Stimulated activated CD8-positive, alpha-beta memory T cell treated with anti-CD3 and anti-CD28 coated beads, Interleukin-4, amount 100 ng/mL, for 48 hours (primary cell): Measurements from ENCODE around the gene CCDC188.

Experiments used
- DNase-seq: peaks from one replicate; pipeline ENCODE4 v3.0.0-alpha.2; 2020

Gene CCDC188

DNA sequence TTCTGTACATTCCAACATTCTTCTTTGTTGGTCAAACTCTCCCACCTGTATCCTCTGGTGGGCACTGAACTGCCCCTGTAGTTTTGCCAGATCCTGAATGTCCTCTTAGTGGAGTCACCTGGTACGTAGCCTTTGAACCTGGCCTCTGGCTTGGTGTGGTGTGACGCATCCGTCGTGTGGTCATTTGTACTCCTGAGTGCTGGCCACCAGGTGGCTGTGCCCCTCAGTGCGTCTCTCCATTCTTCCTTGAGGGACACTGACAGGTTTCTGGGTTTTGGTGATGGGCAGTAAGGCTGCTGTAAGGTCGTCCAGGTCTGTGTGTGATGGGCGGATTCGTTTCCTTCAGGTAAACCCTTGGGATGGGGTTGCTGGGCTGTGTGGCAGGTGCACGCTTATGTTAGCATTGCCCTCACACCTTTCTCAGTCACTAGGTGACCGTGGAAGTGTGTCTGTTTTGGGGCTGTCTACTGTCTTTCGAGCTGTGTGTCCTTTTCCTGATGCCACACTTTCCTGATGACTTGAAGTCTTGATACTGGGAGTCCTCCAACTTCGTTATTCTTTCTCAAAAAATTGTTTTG is 48.6 kb downstream of the CCDC188 start:
- no peak for DNase-seq

DNA sequence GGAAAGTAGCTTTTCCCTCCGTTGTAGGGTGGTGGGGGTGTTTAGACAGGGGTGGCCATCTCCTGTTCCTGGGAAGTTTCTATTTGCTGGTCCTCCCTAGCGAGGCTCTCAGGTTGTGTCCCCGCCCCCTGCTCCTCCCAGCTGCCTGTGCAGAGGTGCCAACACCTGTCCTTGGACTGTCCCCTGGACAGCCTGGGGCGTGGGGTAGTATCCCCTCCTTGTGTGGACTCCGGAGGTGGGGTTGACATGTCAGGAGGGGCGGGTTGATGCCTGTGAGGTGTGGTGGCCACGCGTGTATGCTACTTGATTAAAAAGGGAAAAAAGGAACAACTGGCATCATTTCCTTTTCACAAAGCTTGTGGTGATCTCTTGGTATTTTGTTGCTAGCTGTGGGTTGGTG is 49.2 kb downstream of the CCDC188 start:
- no peak for DNase-seq

DNA sequence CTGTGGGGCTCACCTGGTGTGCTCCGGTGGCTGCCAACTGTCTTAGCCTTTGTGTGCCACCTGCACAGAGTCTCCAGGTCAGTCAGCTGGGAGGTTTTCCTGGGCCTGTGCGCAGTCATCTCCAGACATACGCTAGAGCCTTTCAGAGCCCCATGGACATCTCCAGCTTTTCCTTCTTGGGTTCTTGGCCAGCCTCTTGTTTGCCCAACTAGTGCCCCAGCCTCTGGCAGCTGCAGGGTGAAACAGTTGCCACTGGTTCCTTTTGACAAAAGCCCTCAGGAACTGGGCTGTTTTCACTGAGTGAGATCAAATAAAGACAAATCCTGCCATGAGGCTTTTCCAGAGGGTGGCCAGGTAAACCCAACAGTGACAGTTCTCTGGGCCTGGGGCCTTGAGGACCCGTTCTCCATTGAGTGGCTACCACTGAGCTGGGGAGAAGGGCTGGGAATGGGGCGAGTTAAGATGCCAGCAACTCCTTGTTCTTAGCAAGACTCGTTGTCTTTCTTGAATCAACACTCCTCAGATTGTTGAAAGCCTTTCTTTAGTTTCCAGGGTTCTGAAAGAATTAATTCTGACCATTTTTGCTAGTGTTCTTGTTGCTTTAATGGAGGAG is 51.6 kb downstream of the CCDC188 start:
- no peak for DNase-seq
